Ishikawa (cell line): ENCODE data around the gene FOXB1.

Experiments used
- CEBPB ChIP-seq: IDR thresholded peaks from 2 replicates; pipeline ENCODE4 v1.6.1; 2012
- CREB1 ChIP-seq: IDR thresholded peaks from 2 replicates; pipeline ENCODE4 v1.6.1; 2012; ENCODE audit warnings: low read depth
- EGR1 ChIP-seq: IDR thresholded peaks from 2 replicates; pipeline ENCODE4 v1.6.1; 2012
- EP300 ChIP-seq: IDR thresholded peaks from 2 replicates; pipeline ENCODE4 v1.6.1; 2012; ENCODE audit warnings: borderline replicate concordance
- FOXM1 ChIP-seq: IDR thresholded peaks from 2 replicates; pipeline ENCODE4 v1.6.1; 2012; ENCODE audit warnings: low read depth, borderline replicate concordance
- NFIC ChIP-seq: IDR thresholded peaks from 2 replicates; pipeline ENCODE4 v1.6.1; 2012
- RAD21 ChIP-seq: IDR thresholded peaks from 2 replicates; pipeline ENCODE4 v1.6.1; 2012; ENCODE audit warnings: low read depth
- TAF1 ChIP-seq: IDR thresholded peaks from 2 replicates; pipeline ENCODE4 v1.6.1; 2012; ENCODE audit warnings: low read depth, mild to moderate bottlenecking
- TCF12 ChIP-seq: IDR thresholded peaks from 2 replicates; pipeline ENCODE4 v1.6.1; 2012; ENCODE audit warnings: low read depth
- TEAD4 ChIP-seq: IDR thresholded peaks from 2 replicates; pipeline ENCODE4 v1.6.1; 2012
- YY1 ChIP-seq: IDR thresholded peaks from 2 replicates; pipeline ENCODE4 v1.6.1; 2012; ENCODE audit warnings: low read depth
- ZBTB7A ChIP-seq: IDR thresholded peaks from 2 replicates; pipeline ENCODE4 v1.6.1; 2012; ENCODE audit warnings: low read depth
- TF ChIP-seq, protein P1 (sequence below): IDR thresholded peaks from 2 replicates; pipeline ENCODE4 v1.6.1; 2012
- TF ChIP-seq, protein P2 (sequence below): IDR thresholded peaks from 2 replicates; pipeline ENCODE4 v1.6.1; 2012
- TF ChIP-seq, protein P3 (sequence below): IDR thresholded peaks from 2 replicates; pipeline ENCODE4 v1.6.1; 2012; ENCODE audit warnings: low read depth, mild to moderate bottlenecking

Gene FOXB1

DNA sequence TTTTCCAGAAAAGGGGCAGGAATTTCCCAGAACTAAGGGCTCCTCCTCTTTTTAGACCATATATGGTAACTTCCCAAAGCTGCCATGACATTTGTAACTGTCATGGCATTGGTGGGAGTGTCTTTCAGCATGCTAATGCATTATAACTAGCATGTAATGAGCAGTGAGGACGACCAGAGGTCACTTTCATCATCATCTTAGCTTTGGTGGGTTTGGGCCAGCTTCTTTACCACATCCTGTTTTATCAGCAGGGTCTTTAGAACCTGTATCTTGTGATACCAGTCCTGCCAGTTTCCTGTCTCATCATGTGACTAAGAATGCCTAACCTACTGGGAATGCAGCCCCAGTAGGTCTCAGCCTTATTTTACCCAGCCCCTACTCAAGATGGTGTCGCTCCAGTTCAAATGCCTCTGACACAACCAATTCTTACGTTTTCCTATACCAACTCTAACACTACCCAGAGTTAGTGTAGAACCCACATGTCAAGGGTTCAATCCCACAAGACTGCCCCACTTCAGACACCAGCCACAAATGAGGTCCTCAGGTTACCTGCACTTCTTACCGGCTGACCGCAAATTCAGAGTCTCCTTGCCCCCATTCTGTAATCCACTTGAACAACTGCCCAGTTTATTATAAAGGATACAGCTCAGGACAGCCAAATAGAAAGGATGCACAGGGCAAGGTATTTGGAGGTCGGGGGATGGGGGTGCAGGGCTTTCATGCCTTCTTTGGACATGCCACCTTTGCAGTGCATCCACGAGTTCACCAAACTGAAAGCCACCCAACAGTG, 17.7 kb downstream of the FOXB1 start:
- TF ChIP-seq TAF1 (no peak), TCF12 (no peak), CREB1 (no peak), EGR1 (no peak), RAD21 (no peak), YY1 (no peak), CEBPB (no peak)

DNA sequence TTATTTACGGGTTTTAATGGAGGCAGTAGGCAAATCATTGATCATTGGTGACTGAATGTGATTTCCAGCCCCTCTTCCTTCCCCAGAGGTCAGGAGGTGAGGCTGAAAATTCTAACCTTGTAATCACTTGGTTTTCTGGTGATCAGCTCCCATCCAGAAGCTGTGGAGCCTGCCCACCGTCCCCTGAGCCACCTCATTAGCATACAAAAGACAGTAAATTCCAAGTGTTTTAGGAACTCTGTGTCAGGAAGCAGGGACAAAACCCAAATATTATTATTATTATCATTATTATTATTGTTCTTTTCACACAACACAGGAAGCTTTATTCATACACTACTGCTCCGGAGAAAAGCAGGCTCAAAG, 18.2 kb downstream of the FOXB1 start:
- TF ChIP-seq RAD21 (no peak), TEAD4 (no peak), ZBTB7A (no peak), TAF1 (no peak), EGR1 (no peak), EP300 (no peak), YY1 (no peak), FOXM1 (no peak), TCF12 (no peak), CEBPB (no peak), NFIC (no peak), CREB1 (no peak)
- TF ChIP-seq, protein P1, sequence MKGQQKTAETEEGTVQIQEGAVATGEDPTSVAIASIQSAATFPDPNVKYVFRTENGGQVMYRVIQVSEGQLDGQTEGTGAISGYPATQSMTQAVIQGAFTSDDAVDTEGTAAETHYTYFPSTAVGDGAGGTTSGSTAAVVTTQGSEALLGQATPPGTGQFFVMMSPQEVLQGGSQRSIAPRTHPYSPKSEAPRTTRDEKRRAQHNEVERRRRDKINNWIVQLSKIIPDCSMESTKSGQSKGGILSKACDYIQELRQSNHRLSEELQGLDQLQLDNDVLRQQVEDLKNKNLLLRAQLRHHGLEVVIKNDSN = no peak
- TF ChIP-seq, protein P2, sequence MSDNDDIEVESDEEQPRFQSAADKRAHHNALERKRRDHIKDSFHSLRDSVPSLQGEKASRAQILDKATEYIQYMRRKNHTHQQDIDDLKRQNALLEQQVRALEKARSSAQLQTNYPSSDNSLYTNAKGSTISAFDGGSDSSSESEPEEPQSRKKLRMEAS = no peak
- TF ChIP-seq, protein P3, sequence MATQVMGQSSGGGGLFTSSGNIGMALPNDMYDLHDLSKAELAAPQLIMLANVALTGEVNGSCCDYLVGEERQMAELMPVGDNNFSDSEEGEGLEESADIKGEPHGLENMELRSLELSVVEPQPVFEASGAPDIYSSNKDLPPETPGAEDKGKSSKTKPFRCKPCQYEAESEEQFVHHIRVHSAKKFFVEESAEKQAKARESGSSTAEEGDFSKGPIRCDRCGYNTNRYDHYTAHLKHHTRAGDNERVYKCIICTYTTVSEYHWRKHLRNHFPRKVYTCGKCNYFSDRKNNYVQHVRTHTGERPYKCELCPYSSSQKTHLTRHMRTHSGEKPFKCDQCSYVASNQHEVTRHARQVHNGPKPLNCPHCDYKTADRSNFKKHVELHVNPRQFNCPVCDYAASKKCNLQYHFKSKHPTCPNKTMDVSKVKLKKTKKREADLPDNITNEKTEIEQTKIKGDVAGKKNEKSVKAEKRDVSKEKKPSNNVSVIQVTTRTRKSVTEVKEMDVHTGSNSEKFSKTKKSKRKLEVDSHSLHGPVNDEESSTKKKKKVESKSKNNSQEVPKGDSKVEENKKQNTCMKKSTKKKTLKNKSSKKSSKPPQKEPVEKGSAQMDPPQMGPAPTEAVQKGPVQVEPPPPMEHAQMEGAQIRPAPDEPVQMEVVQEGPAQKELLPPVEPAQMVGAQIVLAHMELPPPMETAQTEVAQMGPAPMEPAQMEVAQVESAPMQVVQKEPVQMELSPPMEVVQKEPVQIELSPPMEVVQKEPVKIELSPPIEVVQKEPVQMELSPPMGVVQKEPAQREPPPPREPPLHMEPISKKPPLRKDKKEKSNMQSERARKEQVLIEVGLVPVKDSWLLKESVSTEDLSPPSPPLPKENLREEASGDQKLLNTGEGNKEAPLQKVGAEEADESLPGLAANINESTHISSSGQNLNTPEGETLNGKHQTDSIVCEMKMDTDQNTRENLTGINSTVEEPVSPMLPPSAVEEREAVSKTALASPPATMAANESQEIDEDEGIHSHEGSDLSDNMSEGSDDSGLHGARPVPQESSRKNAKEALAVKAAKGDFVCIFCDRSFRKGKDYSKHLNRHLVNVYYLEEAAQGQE = no peak

DNA sequence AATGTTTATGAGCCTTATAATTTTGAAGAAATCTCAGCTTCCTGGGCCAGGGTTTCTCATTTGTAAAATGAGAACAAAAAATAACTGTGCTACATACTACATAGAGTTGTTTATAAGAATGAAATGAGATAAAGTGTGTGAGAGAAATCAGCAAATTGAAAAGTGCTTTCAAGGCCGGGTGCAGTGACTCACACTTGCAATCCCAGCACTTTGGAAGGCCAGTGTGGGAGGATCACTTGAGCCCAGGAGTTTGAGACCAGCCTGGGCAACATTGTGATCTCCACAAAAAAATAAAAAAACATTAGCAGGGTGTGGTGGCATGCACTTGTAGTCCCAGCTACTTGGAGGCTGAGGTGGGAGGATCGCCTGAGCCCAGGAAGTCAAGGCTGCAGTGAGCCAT, 22.4 kb downstream of the FOXB1 start:
- no peak for TF ChIP-seq YY1
- no peak for TF ChIP-seq FOXM1
- TF ChIP-seq TCF12 = no peak
- no peak for TF ChIP-seq RAD21
- TF ChIP-seq CEBPB = no peak
- no peak for TF ChIP-seq EP300
- TF ChIP-seq NFIC = no peak
- TF ChIP-seq, protein P1 = no peak
- TF ChIP-seq ZBTB7A = no peak
- TF ChIP-seq, protein P2 = no peak
- TF ChIP-seq CREB1 = no peak
- no peak for TF ChIP-seq TEAD4
- TF ChIP-seq, protein P3 = no peak
- no peak for TF ChIP-seq EGR1
- TF ChIP-seq TAF1 = no peak

DNA sequence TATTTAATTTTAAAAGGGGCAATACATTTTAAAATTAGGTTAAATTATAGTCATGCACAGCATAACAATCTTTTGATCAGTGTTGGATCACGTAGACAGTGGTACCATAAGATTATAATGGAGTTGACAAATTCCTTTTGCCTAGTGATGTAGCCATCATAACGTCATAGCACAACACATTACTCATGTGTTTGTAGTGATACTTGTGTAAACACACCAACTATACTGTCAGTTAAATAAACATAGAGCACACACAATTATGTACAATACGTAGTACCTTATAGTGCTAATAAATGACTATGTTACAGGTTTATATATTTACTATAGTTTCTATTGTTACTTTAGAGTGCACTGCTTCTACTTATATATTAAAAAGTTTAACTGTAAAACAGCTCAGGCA, 31.2 kb downstream of the FOXB1 start:
- no peak for TF ChIP-seq TEAD4
- no peak for TF ChIP-seq EGR1
- TF ChIP-seq EP300 = no peak
- no peak for TF ChIP-seq TCF12
- TF ChIP-seq, protein P2 = no peak
- TF ChIP-seq ZBTB7A = no peak
- no peak for TF ChIP-seq TAF1
- TF ChIP-seq CEBPB = no peak
- no peak for TF ChIP-seq FOXM1
- no peak for TF ChIP-seq NFIC
- no peak for TF ChIP-seq YY1
- no peak for TF ChIP-seq CREB1
- TF ChIP-seq, protein P3 = no peak
- TF ChIP-seq RAD21 = no peak
- TF ChIP-seq, protein P1 = no peak
